HCT116 (cell line): ENCODE results near the gene LTBP4. TPM values are rescaled to one million over a fixed set of nuclear protein-coding genes. Genes with fewer than 3 reads are reported as not detected.

Experiments
- ATAC-seq: fragments of 200-7000 bp; cut with Tn5 transposase; 2 replicates; pipeline ENCODE4 v1.9.1; 2020; ENCODE audit warnings: mild to moderate bottlenecking, moderate library complexity
- BruUV-seq: library from RNA; stranded (reverse); fragments of 400-500 nt; replicated peaks from 2 replicates; lab custom pipeline; 2021; lab: Mats Ljungman, UMichigan
- CTCF ChIA-PET: fragments of 300-600 bp; sonication (Branson Sonifier 250); formaldehyde crosslinking; loops from one replicate; lab custom pipeline; 2021; ENCODE audit warnings: antibody characterized with exemption; lab: Charles Lee
- POLR2A ChIA-PET: fragments of 300-600, 350-600 bp; sonication (Branson Sonifier 250); formaldehyde crosslinking; loops from one replicate; lab custom pipeline; 2021; ENCODE audit warnings: antibody characterized with exemption; lab: Charles Lee
- RAD21 ChIA-PET, 2 experiments: fragments of 300-600 bp; sonication (Branson Sonifier 250); formaldehyde crosslinking; loops; one replicate each; lab custom pipeline; 2023; ENCODE audit warnings: low total read pairs in 2 of 2; ENCODE audit not compliant: uncharacterized antibody in 2 of 2, unreplicated experiment in 2 of 2, low non-redundant PET in 1 of 2; lab: Charles Lee
- DNase-seq: peaks from one replicate; pipeline ENCODE4 v3.0.0-alpha.2; 2010; ENCODE audit warnings: low read depth, low spot score
- H2AFZ ChIP-seq: fragments of 200-600 bp; shearing (Covaris generic), sonication (generic); 2 replicates; pipeline ENCODE4 v1.6.1; 2017; ENCODE audit warnings: low read depth, mixed run types, mixed read lengths, antibody characterized with exemption, low read length; ENCODE audit not compliant: poor library complexity, severe bottlenecking
- H3K27ac ChIP-seq: 2 replicates; pipeline ENCODE4 v1.5.1; 2012; ENCODE audit warnings: low read depth, low read length
- H3K27me3 ChIP-seq: fragments of 200-600 bp; sonication (generic); 2 replicates; pipeline ENCODE4 v1.6.1; 2016; ENCODE audit warnings: mixed run types, low read length, mixed read lengths; ENCODE audit not compliant: insufficient read depth
- H3K36me3 ChIP-seq, 2 experiments: fragments of 200-500 bp in 1 of 2; fragments of 200-600 bp in 1 of 2; sonication (Bioruptor generic) in 1 of 2; sonication (generic) in 1 of 2; 2 replicates each; pipeline versions ENCODE4 v1.5.1 to v1.6.1; 2014 to 2016; ENCODE audit warnings: low read length in 2 of 2, inconsistent platforms in 1 of 2, mixed read lengths in 1 of 2, mixed run types in 1 of 2; ENCODE audit not compliant: insufficient read depth in 2 of 2, control insufficient read depth in 1 of 2
- H3K4me1 ChIP-seq, 2 experiments: fragments of 200-600 bp in 1 of 2; sonication (generic) in 1 of 2; 2 replicates each; pipeline versions ENCODE4 v1.5.1 to v1.6.1; 2012 to 2017; ENCODE audit warnings: low read length in 2 of 2, inconsistent platforms in 1 of 2, mild to moderate bottlenecking in 1 of 2, mixed read lengths in 1 of 2, mixed run types in 1 of 2, moderate library complexity in 1 of 2; ENCODE audit not compliant: insufficient read depth in 2 of 2, control insufficient read depth in 1 of 2
- H3K4me2 ChIP-seq: fragments of 200-600 bp; sonication (generic); 2 replicates; pipeline ENCODE4 v1.6.1; 2017; ENCODE audit warnings: mixed run types, low read length, mixed read lengths
- H3K4me3 ChIP-seq, 2 experiments: fragments of 200-600 bp in 1 of 2; sonication (generic) in 1 of 2; replicated peaks in 1 of 2; 2 replicates each; pipeline ENCODE4 v1.5.1; 2011 to 2016; ENCODE audit warnings: low read length in 2 of 2, control low read depth in 1 of 2, low read depth in 1 of 2, mild to moderate bottlenecking in 1 of 2, mixed read lengths in 1 of 2, mixed run types in 1 of 2
- H3K79me2 ChIP-seq: fragments of 200-600 bp; sonication (generic); 2 replicates; pipeline ENCODE4 v1.6.1; 2017; ENCODE audit warnings: mild to moderate bottlenecking, mixed run types, low read length, moderate library complexity, mixed read lengths; ENCODE audit not compliant: insufficient read depth
- H3K9ac ChIP-seq: fragments of 200-600 bp; sonication (generic); 2 replicates; pipeline ENCODE4 v1.6.1; 2016; ENCODE audit warnings: low read length, mixed read lengths
- H3K9me2 ChIP-seq: fragments of 200-600 bp; sonication (generic), shearing (Covaris generic); 2 replicates; pipeline ENCODE4 v1.6.1; 2017; ENCODE audit warnings: mixed run types, mild to moderate bottlenecking, moderate library complexity; ENCODE audit not compliant: insufficient read depth
- H3K9me3 ChIP-seq, 2 experiments: fragments of 200-500 bp in 1 of 2; fragments of 200-600 bp in 1 of 2; sonication (Bioruptor generic) in 1 of 2; sonication (generic) in 1 of 2; 2 replicates each; pipeline ENCODE4 v1.6.1; 2014 to 2017; ENCODE audit warnings: low read length in 2 of 2, mixed read lengths in 2 of 2, inconsistent platforms in 1 of 2, low read depth in 1 of 2, mild to moderate bottlenecking in 1 of 2, mixed run types in 1 of 2, moderate library complexity in 1 of 2; ENCODE audit not compliant: control insufficient read depth in 1 of 2, insufficient read depth in 1 of 2
- H4K20me1 ChIP-seq: fragments of 200-600 bp; sonication (generic), shearing (Covaris generic); 2 replicates; pipeline ENCODE4 v1.6.1; 2017; ENCODE audit warnings: mixed run types, mild to moderate bottlenecking, moderate library complexity; ENCODE audit not compliant: insufficient read depth
- CBX3 ChIP-seq: IDR thresholded peaks from 2 replicates; pipeline ENCODE4 v1.6.1; 2012; ENCODE audit warnings: low read depth
- CTCF ChIP-seq, 3 experiments: fragments of 200-600 bp in 1 of 3; sonication (generic) in 1 of 3; IDR thresholded peaks in 2 of 3; conservative IDR thresholded peaks in 1 of 3; 2 replicates each; pipeline ENCODE4 v1.5.1; 2012 to 2017; ENCODE audit warnings: low read depth in 2 of 3, low read length in 2 of 3, antibody characterized with exemption in 1 of 3, borderline replicate concordance in 1 of 3, control low read depth in 1 of 3, mild to moderate bottlenecking in 1 of 3, mixed read lengths in 1 of 3, mixed run types in 1 of 3, moderate library complexity in 1 of 3; ENCODE audit not compliant: insufficient read depth in 1 of 3
- FOSL1 ChIP-seq: IDR thresholded peaks from 2 replicates; pipeline ENCODE4 v1.6.1; 2012; ENCODE audit warnings: low read depth
- JUND ChIP-seq: IDR thresholded peaks from 2 replicates; pipeline ENCODE4 v1.6.1; 2012
- POLR2AphosphoS5 ChIP-seq: IDR thresholded peaks from 2 replicates; pipeline ENCODE4 v1.6.1; 2011; ENCODE audit warnings: mild to moderate bottlenecking, low read depth, low read length, moderate library complexity
- SP1 ChIP-seq: IDR thresholded peaks from 2 replicates; pipeline ENCODE4 v1.6.1; 2012; ENCODE audit warnings: low read depth
- ZBTB33 ChIP-seq: IDR thresholded peaks from 2 replicates; pipeline ENCODE4 v1.6.1; 2011; ENCODE audit warnings: mild to moderate bottlenecking, low read length, moderate library complexity; ENCODE audit not compliant: insufficient replicate concordance; ENCODE audit errors: extremely low read depth
- intact Hi-C: fragments of 100-400 bp; cut with micrococcal nuclease; formaldehyde crosslinking; loops from 2 replicates; pipeline ENCODE4 v1.10.0; 2022
- total RNA-seq: library from RNA; stranded (reverse); gene quantifications from one replicate; pipeline ENCODE4 v1.2.1, GENCODE V29; 2021; ENCODE audit not compliant: unreplicated experiment

The LTBP4 gene
- total RNA-seq, 1 experiment from 2014 or later = 310 TPM

GRCh38 chr19:40674291-40674690 is 73.1 kb downstream of the LTBP4 start:
- POLR2A ChIA-PET = no interaction called here

GRCh38 chr19:40677156-40677555 is 76.0 kb downstream of the LTBP4 start:
- intact Hi-C loops = no loop called here
- DNase-seq = no peak
- no TSS peak for BruUV-seq
- RAD21 ChIA-PET = no interaction called here
- CTCF ChIA-PET = no interaction called here
- Histone ChIP-seq H3K4me1 (no peaks in the 10 kb centered on the region; a peak in 1 of 4 replicates), H2AFZ (no peak overlapping the region), H3K27ac (no peak overlapping the region), H3K36me3 (peaks cover 47 to 52% of the 10 kb centered on the region in 2 experiments), H3K9me3 (no peaks in the 10 kb centered on the region), H3K27me3 (no peaks in the 10 kb centered on the region), H3K9me2 (no peaks in the 10 kb centered on the region), H4K20me1 (no peaks in the 10 kb centered on the region), H3K4me3 (no peak overlapping the region), H3K4me2 (no peak overlapping the region), H3K79me2 (no peaks in the 10 kb centered on the region), H3K9ac (no peak overlapping the region)
- no peak for TF ChIP-seq FOSL1
- TF ChIP-seq CBX3 = no peak
- no peak for TF ChIP-seq JUND
- TF ChIP-seq ZBTB33 = no peak
- ATAC-seq = no peak
- POLR2A ChIA-PET = no interaction called here

More at GRCh38 chr19:40674291-40674690, 73.1 kb downstream of the LTBP4 start:
- H3K9ac ChIP-seq = no peak overlapping the region
- H4K20me1 ChIP-seq = no peaks in the 10 kb centered on the region
- no peak overlapping the region for H2AFZ ChIP-seq
- no peak overlapping the region for H3K27ac ChIP-seq
- H3K27me3 ChIP-seq = no peaks in the 10 kb centered on the region
- ChIA-PET RAD21 (no interaction called here), CTCF (no interaction called here)
- TF ChIP-seq FOSL1 (no peak), CBX3 (no peak), POLR2AphosphoS5 (no peak), CTCF (IDR thresholded peaks at IDR 0.05 in 2 of 3, conservative IDR thresholded peaks at IDR 0.05 in 1 of 3; ENCODE audit: borderline replicate concordance in 1 of 3, insufficient read depth in 1 of 3, low read depth in 2 of 3, low read length in 2 of 3) (no peak), SP1 (no peak)
- peaks cover 0 to 5% of the 10 kb centered on the region in 2 experiments; a peak in 1 of 4 replicates for H3K9me3 ChIP-seq
- ATAC-seq (no peak), DNase-seq (no peak)
- BruUV-seq = no TSS peak
- H3K9me2 ChIP-seq = no peaks in the 10 kb centered on the region
- no peaks in the 10 kb centered on the region for H3K79me2 ChIP-seq
- H3K4me1 ChIP-seq = no peaks in the 10 kb centered on the region; a peak in 1 of 4 replicates
- peaks cover 59 to 66% of the 10 kb centered on the region in 2 experiments for H3K36me3 ChIP-seq
- no peak overlapping the region for H3K4me3 ChIP-seq
- intact Hi-C loops = no loop called here
- no peak overlapping the region for H3K4me2 ChIP-seq
